Choroid plexus epithelial cell (primary cell): ENCODE data around the gene IVL.

ENCODE experiments used
- DNase-seq: peaks from one replicate; pipeline ENCODE4 v3.0.0-alpha.2; 2010; ENCODE audit warnings: low read depth
- H3K4me3 ChIP-seq: 2 replicates; pipeline ENCODE4 v1.5.1; 2011; ENCODE audit warnings: low read depth, mild to moderate bottlenecking, control low read depth, low read length, moderate library complexity
- TF ChIP-seq, protein P1 (sequence below): conservative IDR thresholded peaks from 2 replicates; pipeline ENCODE4 v1.5.1; 2011; ENCODE audit warnings: low read depth, mild to moderate bottlenecking, control low read depth, inconsistent platforms, low read length, moderate library complexity

IVL gene

GRCh38 chr1:152886758-152887409 is 21.5 kb upstream of the IVL start:
- H3K4me3 ChIP-seq = no peak overlapping the region
- no peak for DNase-seq
- TF ChIP-seq, protein P1, sequence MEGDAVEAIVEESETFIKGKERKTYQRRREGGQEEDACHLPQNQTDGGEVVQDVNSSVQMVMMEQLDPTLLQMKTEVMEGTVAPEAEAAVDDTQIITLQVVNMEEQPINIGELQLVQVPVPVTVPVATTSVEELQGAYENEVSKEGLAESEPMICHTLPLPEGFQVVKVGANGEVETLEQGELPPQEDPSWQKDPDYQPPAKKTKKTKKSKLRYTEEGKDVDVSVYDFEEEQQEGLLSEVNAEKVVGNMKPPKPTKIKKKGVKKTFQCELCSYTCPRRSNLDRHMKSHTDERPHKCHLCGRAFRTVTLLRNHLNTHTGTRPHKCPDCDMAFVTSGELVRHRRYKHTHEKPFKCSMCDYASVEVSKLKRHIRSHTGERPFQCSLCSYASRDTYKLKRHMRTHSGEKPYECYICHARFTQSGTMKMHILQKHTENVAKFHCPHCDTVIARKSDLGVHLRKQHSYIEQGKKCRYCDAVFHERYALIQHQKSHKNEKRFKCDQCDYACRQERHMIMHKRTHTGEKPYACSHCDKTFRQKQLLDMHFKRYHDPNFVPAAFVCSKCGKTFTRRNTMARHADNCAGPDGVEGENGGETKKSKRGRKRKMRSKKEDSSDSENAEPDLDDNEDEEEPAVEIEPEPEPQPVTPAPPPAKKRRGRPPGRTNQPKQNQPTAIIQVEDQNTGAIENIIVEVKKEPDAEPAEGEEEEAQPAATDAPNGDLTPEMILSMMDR = no peak

GRCh38 chr1:152888126-152888525 is 20.2 kb upstream of the IVL start:
- DNase-seq = no peak
- TF ChIP-seq, protein P1 = no peak
- H3K4me3 ChIP-seq = no peak overlapping the region

DNA sequence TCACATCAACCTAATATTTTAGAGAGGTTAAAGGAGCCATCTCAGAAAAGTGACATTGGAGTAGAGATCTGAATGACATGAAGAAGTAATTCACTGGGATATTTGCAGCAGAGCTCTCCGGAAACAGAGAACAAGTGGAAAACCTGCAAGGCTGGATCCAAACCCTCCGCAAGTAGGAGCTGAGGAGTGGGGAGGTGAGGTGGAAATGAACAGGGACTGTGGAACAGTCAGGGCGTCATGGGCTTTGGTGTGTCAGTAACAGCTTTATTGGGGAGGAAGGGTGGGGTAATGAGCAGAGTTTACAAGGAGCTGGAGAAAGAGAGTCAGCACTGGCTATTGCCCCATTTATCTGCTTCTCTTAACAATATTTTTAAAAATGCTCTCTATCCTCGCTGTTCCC is 9.3 kb upstream of the IVL start:
- TF ChIP-seq, protein P1 = no peak
- no peak overlapping the region for H3K4me3 ChIP-seq
- no peak for DNase-seq

DNA sequence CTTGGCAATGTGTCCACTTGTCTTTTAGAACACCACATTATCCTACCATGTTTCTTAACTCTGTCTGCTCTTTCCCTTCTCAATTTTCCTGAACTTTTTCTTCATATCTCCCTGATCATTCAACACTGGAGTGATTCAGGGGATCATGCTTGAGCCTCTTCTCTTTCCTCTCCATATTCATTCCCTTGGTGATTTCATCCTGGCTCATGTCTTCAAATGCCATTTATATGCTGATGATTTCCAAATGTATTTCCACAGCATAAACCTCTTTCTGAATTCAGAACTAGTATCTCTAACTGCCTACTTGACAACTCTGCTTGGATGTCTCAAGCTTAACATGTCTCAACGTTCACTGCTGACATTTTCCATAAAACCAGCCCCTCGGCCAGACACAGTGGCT is 8.5 kb upstream of the IVL start:
- no peak for DNase-seq
- TF ChIP-seq, protein P1 = no peak
- H3K4me3 ChIP-seq = no peak overlapping the region

DNA sequence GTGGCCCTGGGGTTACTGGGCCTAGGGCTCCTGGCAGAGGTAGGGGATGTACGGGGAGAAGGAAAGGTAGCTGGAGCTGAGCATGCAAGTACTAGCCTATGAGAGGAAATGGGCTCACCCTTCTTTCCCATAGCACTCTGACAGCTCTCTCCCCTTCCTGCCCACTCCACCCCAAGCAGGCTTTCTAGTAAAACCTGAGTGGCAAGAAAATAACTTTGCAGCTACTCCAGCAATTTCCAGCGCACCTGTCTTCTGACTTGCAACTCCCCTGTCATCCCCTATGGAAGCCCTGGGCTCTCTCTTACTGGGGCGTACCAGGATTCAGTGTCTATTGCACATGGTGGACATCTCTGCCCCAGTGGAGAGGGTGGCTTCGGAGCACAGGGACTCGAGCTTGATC is 6.7 kb upstream of the IVL start:
- TF ChIP-seq, protein P1 = no peak
- DNase-seq = no peak
- H3K4me3 ChIP-seq = no peak overlapping the region

- no peak for DNase-seq
- TF ChIP-seq, protein P1 = no peak
- H3K4me3 ChIP-seq = no peak overlapping the region
Observed at GRCh38 chr1:152902636-152903035, 5.7 kb upstream of the IVL start.

DNA sequence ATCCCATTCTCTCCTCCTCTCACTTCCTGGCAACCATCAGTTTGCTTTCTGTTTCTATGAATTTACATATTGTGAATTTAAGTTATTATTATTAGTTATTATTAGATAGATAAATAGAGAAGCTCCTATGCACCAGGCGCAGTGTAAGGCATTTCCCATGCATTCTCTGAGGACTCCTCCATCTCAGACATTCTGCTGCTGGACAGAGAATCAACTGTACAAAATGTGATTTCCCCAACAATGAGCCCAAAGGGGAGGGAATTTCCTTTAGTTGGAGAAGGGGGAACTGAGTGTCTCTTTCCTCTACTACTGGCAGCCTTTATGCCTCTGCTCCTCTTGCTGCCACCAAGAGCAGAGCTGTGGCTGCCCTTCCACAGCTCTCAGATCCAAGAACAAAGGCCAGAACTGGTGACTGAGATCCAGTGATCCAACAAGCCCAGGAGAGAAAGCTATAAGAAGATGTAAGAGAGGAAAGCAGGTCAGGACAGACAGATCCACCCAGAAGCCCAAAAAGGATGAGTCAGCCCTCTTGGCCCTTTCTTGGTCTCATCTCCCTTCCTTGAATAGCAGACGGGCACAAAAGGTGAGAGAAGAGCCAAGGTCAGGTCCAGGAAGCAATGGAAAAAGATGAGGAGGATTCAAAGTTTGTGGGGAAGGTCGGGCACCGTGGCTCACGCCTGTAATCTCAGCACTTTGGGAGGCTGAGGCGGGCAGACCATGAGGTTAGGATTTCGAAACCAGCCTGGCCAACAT is 3.5 kb upstream of the IVL start:
- H3K4me3 ChIP-seq = no peak overlapping the region
- no peak for DNase-seq
- TF ChIP-seq, protein P1 = no peak
